Measurements from ENCODE around the gene CTDP1.

DNA sequence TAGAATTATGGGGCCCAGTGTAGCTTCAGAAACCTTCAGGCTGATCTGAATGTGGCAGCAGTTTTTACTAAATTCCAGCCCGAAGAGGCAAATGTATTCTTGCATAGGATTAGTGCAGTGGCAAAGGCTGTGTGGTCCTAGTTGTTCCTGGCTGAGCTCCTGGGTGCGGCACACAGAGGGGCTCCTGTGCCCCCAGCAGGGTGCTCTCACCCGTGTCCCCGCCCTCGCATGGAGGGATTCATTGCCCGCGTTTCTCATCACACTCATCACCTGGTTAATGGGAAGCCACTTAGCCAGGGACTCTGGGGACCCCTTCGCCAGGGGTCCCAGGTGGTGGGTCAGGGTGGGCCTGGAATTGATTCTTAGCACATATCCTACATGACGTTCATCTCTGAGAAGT lies 122.0 kb downstream of the CTDP1 start:
- TF ChIP-seq, protein P1, sequence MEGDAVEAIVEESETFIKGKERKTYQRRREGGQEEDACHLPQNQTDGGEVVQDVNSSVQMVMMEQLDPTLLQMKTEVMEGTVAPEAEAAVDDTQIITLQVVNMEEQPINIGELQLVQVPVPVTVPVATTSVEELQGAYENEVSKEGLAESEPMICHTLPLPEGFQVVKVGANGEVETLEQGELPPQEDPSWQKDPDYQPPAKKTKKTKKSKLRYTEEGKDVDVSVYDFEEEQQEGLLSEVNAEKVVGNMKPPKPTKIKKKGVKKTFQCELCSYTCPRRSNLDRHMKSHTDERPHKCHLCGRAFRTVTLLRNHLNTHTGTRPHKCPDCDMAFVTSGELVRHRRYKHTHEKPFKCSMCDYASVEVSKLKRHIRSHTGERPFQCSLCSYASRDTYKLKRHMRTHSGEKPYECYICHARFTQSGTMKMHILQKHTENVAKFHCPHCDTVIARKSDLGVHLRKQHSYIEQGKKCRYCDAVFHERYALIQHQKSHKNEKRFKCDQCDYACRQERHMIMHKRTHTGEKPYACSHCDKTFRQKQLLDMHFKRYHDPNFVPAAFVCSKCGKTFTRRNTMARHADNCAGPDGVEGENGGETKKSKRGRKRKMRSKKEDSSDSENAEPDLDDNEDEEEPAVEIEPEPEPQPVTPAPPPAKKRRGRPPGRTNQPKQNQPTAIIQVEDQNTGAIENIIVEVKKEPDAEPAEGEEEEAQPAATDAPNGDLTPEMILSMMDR (IDR thresholded peaks at IDR 0.05; ENCODE audit: low read length) = no peak
- TF ChIP-seq EZH2 (IDR thresholded peaks at IDR 0.05; ENCODE audit: borderline replicate concordance, low read length) = no peak

Measured in OCI-LY1 (cell line).